Measurements from ENCODE around the gene BORCS8.
A peak's percentile ranks its signal among the peaks of the same experiment; 100 is the strongest.

GRCh38 chr19:19185853-19186740, 5.9 kb downstream of the BORCS8 start:
- peak; percentile 71 to 80 for TF ChIP-seq CTCF (IDR thresholded peaks at IDR 0.05; ENCODE audit: extremely low read depth in 1 of 2, insufficient read depth in 1 of 2, low read depth in 1 of 2, low read length in 2 of 2)
- no peak for TF ChIP-seq POLR2A (IDR thresholded peaks at IDR 0.05; ENCODE audit: low read depth, low read length)
- no peak for TF ChIP-seq MYC (IDR thresholded peaks at IDR 0.05; ENCODE audit: low read depth, low read length)
- TF ChIP-seq EZH2 (IDR thresholded peaks at IDR 0.05; ENCODE audit: borderline replicate concordance, low read depth, low read length, severe bottlenecking): no peak
- TF ChIP-seq JUN (IDR thresholded peaks at IDR 0.05; ENCODE audit: borderline replicate concordance, insufficient read depth, insufficient read length, low read depth): no peak
- TF ChIP-seq GATA2 (IDR thresholded peaks at IDR 0.05; ENCODE audit: insufficient read depth, insufficient read length, low read depth, low read length): no peak
- TF ChIP-seq POLR2AphosphoS5 (IDR thresholded peaks at IDR 0.05; ENCODE audit: insufficient read depth, low read depth, low read length): no peak
- no peak for TF ChIP-seq FOS (IDR thresholded peaks at IDR 0.05; ENCODE audit: borderline replicate concordance, insufficient read depth, low read length)
